Skin epidermis (tissue), 12 donors: ENCODE results near the gene KCNQ1.

ENCODE experiments used
- H3K27ac ChIP-seq, 21 experiments: fragments of 200-600 bp; sonication (generic) in 11 of 21; one replicate each; pipeline ENCODE4 v1.5.0; 2020; ENCODE audit warnings: mild to moderate bottlenecking in 3 of 21, inconsistent platforms in 2 of 21, moderate library complexity in 2 of 21
- H3K4me3 ChIP-seq, 7 experiments: fragments of 200-600 bp; sonication (generic) in 2 of 7; one replicate each; pipeline ENCODE4 v1.5.0; 2020; ENCODE audit warnings: inconsistent platforms in 2 of 7, mild to moderate bottlenecking in 2 of 7, moderate library complexity in 1 of 7

KCNQ1 gene

GRCh38 chr11:2740275-2740940, 295.6 kb downstream of the KCNQ1 start:
- H3K4me3 ChIP-seq: no peak overlapping the region
- no peak overlapping the region for H3K27ac ChIP-seq

GRCh38 chr11:2741006-2741376, 296.2 kb downstream of the KCNQ1 start:
- Histone ChIP-seq H3K27ac (no peak overlapping the region), H3K4me3 (no peak overlapping the region)

GRCh38 chr11:2741377-2742131, 296.7 kb downstream of the KCNQ1 start:
- Histone ChIP-seq H3K4me3 (no peak overlapping the region), H3K27ac (no peak overlapping the region)

- Histone ChIP-seq H3K27ac (no peak overlapping the region), H3K4me3 (no peak overlapping the region)
Observed at GRCh38 chr11:2742201-2742600, 297.4 kb downstream of the KCNQ1 start.

GRCh38 chr11:2742611-2743426, 298.0 kb downstream of the KCNQ1 start:
- no peak overlapping the region for H3K4me3 ChIP-seq
- no peak overlapping the region for H3K27ac ChIP-seq

- Histone ChIP-seq H3K27ac (no peak overlapping the region), H3K4me3 (no peak overlapping the region)
Observed at GRCh38 chr11:2743427-2744110, 298.8 kb downstream of the KCNQ1 start.

- Histone ChIP-seq H3K4me3 (no peak overlapping the region), H3K27ac (no peak overlapping the region)
Observed at GRCh38 chr11:2744166-2744565, 299.4 kb downstream of the KCNQ1 start.

GRCh38 chr11:2745511-2745910, 300.7 kb downstream of the KCNQ1 start:
- Histone ChIP-seq H3K4me3 (no peak overlapping the region), H3K27ac (no peak overlapping the region)

- Histone ChIP-seq H3K27ac (no peak overlapping the region), H3K4me3 (no peak overlapping the region)
Observed at GRCh38 chr11:2746401-2747247, 301.8 kb downstream of the KCNQ1 start.

GRCh38 chr11:2747248-2748027, 302.6 kb downstream of the KCNQ1 start:
- H3K27ac ChIP-seq: no peak overlapping the region
- no peak overlapping the region for H3K4me3 ChIP-seq

GRCh38 chr11:2748061-2748813, 303.4 kb downstream of the KCNQ1 start:
- Histone ChIP-seq H3K27ac (no peak overlapping the region), H3K4me3 (no peak overlapping the region)

- H3K27ac ChIP-seq: no peak overlapping the region
- no peak overlapping the region for H3K4me3 ChIP-seq
Observed at GRCh38 chr11:2748814-2749554, 304.2 kb downstream of the KCNQ1 start.

GRCh38 chr11:2750101-2750681, 305.4 kb downstream of the KCNQ1 start:
- Histone ChIP-seq H3K27ac (no peak overlapping the region), H3K4me3 (no peak overlapping the region)

GRCh38 chr11:2750682-2751522, 306.1 kb downstream of the KCNQ1 start:
- no peak overlapping the region for H3K4me3 ChIP-seq
- no peak overlapping the region for H3K27ac ChIP-seq

- Histone ChIP-seq H3K4me3 (no peak overlapping the region), H3K27ac (no peak overlapping the region)
Observed at GRCh38 chr11:2751523-2752203, 306.9 kb downstream of the KCNQ1 start.
